A673 (cell line): ENCODE data around the gene SHISA4. TPM values are rescaled to one million over a fixed set of nuclear protein-coding genes. Genes with fewer than 3 reads are reported as not detected.

Source experiments
- BruUV-seq: library from RNA; stranded (reverse); fragments of 400-500 nt; replicated peaks from 2 replicates; lab custom pipeline; 2021; lab: Mats Ljungman, UMichigan
- CTCF ChIA-PET: fragments of 300-600 bp; sonication (Branson Sonifier 250); formaldehyde crosslinking; loops from one replicate; lab custom pipeline; 2022; ENCODE audit warnings: antibody characterized with exemption; lab: Charles Lee
- POLR2A ChIA-PET: fragments of 300-600 bp; sonication (Branson Sonifier 250); formaldehyde crosslinking; loops from one replicate; lab custom pipeline; 2022; ENCODE audit warnings: antibody characterized with exemption; ENCODE audit not compliant: low non-redundant PET; lab: Charles Lee
- DNase-seq: peaks from one replicate; pipeline ENCODE4 v3.0.0-alpha.2; 2015; ENCODE audit warnings: low spot score
- H3K27ac ChIP-seq: fragments of 200-600 bp; sonication (generic); 2 replicates; pipeline ENCODE4 v1.5.1; 2016; ENCODE audit warnings: mixed run types, low read depth, mild to moderate bottlenecking, mixed read lengths, antibody characterized with exemption, low read length; ENCODE audit not compliant: poor library complexity, severe bottlenecking
- H3K27me3 ChIP-seq: fragments of 200-600 bp; sonication (generic); replicated peaks from 2 replicates; pipeline ENCODE4 v1.6.1; 2017; ENCODE audit warnings: mixed run types, low read depth, mild to moderate bottlenecking, mixed read lengths, antibody characterized with exemption, low read length; ENCODE audit not compliant: insufficient read depth, poor library complexity
- H3K36me3 ChIP-seq: fragments of 200-600 bp; sonication (generic); 2 replicates; pipeline ENCODE4 v1.6.1; 2016; ENCODE audit warnings: mixed run types, mild to moderate bottlenecking, mixed read lengths, antibody characterized with exemption, low read length; ENCODE audit not compliant: insufficient read depth, poor library complexity, severe bottlenecking
- H3K4me1 ChIP-seq: fragments of 200-600 bp; sonication (generic); 2 replicates; pipeline ENCODE4 v1.6.1; 2017; ENCODE audit warnings: mixed run types, mild to moderate bottlenecking, mixed read lengths, antibody characterized with exemption, low read length; ENCODE audit not compliant: insufficient read depth, poor library complexity, severe bottlenecking
- H3K4me3 ChIP-seq: fragments of 200-600 bp; sonication (generic); 2 replicates; pipeline ENCODE4 v1.5.1; 2016; ENCODE audit warnings: low read depth, mixed run types, mild to moderate bottlenecking, mixed read lengths, low read length; ENCODE audit not compliant: poor library complexity, severe bottlenecking
- H3K9me3 ChIP-seq: fragments of 200-600 bp; sonication (generic); 2 replicates; pipeline ENCODE4 v1.6.1; 2016; ENCODE audit warnings: mixed run types, low read depth, mild to moderate bottlenecking, mixed read lengths, antibody characterized with exemption, low read length; ENCODE audit not compliant: poor library complexity, severe bottlenecking
- CTCF ChIP-seq: fragments of 300-800, 200-600 bp; sonication (generic); conservative IDR thresholded peaks from 2 replicates; pipeline ENCODE4 v1.5.1; 2017; ENCODE audit warnings: low read depth, mild to moderate bottlenecking, antibody characterized with exemption, low read length, moderate library complexity, mixed read lengths
- EZH2 ChIP-seq: fragments of 200-600 bp; sonication (generic); IDR thresholded peaks from 2 replicates; pipeline ENCODE4 v1.6.1; 2017; ENCODE audit warnings: borderline replicate concordance, low read depth, mild to moderate bottlenecking, mixed read lengths, antibody characterized with exemption, low read length; ENCODE audit not compliant: poor library complexity, severe bottlenecking
- intact Hi-C: fragments of 100-400 bp; cut with micrococcal nuclease; formaldehyde crosslinking; loops from one replicate; pipeline ENCODE4 v1.10.0; 2022; ENCODE audit not compliant: unreplicated experiment
- total RNA-seq: library from RNA; stranded (reverse); gene quantifications from 2 replicates; pipeline ENCODE4 v1.2.3, GENCODE V29; 2021

Gene SHISA4
- total RNA-seq, 1 experiment from 2014 or later, result 1.2 TPM

- H3K27ac ChIP-seq, result peak overlapping the region; percentile 4
- intact Hi-C loops, result no loop called here
- POLR2A ChIA-PET, result no interaction called here
Measured at GRCh38 chr1:201845331-201846083, 43.2 kb upstream of the SHISA4 start.

GRCh38 chr1:201847150-201847549 is 41.5 kb upstream of the SHISA4 start:
- Histone ChIP-seq H3K4me3 (no peak overlapping the region), H3K27ac (no peak overlapping the region), H3K9me3 (no peaks in the 10 kb centered on the region), H3K36me3 (peaks cover 49% of the 10 kb centered on the region), H3K27me3 (no peaks in the 10 kb centered on the region), H3K4me1 (no peaks in the 10 kb centered on the region)
- intact Hi-C loops, result no loop called here
- TF ChIP-seq EZH2, result no peak
- no peak for DNase-seq
- BruUV-seq, result no TSS peak
- POLR2A ChIA-PET, result no interaction called here
- CTCF ChIA-PET, result no interaction called here

More at GRCh38 chr1:201845331-201846083, 43.2 kb upstream of the SHISA4 start:
- TF ChIP-seq EZH2 (no peak), CTCF (no peak)
- Histone ChIP-seq H3K9me3 (no peaks in the 10 kb centered on the region), H3K4me1 (no peaks in the 10 kb centered on the region), H3K4me3 (no peak overlapping the region), H3K36me3 (peaks cover 33% of the 10 kb centered on the region), H3K27me3 (no peaks in the 10 kb centered on the region)
- no peak for DNase-seq
- CTCF ChIA-PET, result interaction anchor here (1.0 kb wide), 1 partner anchor 37 kb away, joined by 3 read pairs; no protein-coding TSS in a partner anchor
- no TSS peak for BruUV-seq

- CTCF ChIA-PET, result no interaction called here
- H3K4me1 ChIP-seq, result no peaks in the 10 kb centered on the region
- H3K4me3 ChIP-seq, result no peak overlapping the region
- H3K27ac ChIP-seq, result no peak overlapping the region
- H3K9me3 ChIP-seq, result no peaks in the 10 kb centered on the region
- H3K36me3 ChIP-seq, result peaks cover 60% of the 10 kb centered on the region
- TF ChIP-seq CTCF, result no peak
- no peak for TF ChIP-seq EZH2
- intact Hi-C loops, result no loop called here
- POLR2A ChIA-PET, result no interaction called here
- BruUV-seq, result no TSS peak
- DNase-seq, result no peak
- H3K27me3 ChIP-seq, result no peaks in the 10 kb centered on the region
Measured at GRCh38 chr1:201848230-201848629, 40.5 kb upstream of the SHISA4 start.
